NB4 (cell line): ENCODE measurements around the gene SPTAN1.

ENCODE experiments used
- MAX ChIP-seq: IDR thresholded peaks from 2 replicates; pipeline ENCODE4 v1.6.1; 2011; ENCODE audit warnings: low read depth, low read length
- MYC ChIP-seq: IDR thresholded peaks from 2 replicates; pipeline ENCODE4 v1.6.1; 2011; ENCODE audit warnings: low read depth, low read length
- POLR2A ChIP-seq: IDR thresholded peaks from 2 replicates; pipeline ENCODE4 v1.6.1; 2011; ENCODE audit warnings: mild to moderate bottlenecking; ENCODE audit not compliant: insufficient read length; ENCODE audit errors: extremely low read depth
- TF ChIP-seq, protein P1 (sequence below): IDR thresholded peaks from one replicate; pipeline ENCODE4 v1.5.1; 2012; ENCODE audit warnings: low read depth, low read length

- TF ChIP-seq, protein P1, sequence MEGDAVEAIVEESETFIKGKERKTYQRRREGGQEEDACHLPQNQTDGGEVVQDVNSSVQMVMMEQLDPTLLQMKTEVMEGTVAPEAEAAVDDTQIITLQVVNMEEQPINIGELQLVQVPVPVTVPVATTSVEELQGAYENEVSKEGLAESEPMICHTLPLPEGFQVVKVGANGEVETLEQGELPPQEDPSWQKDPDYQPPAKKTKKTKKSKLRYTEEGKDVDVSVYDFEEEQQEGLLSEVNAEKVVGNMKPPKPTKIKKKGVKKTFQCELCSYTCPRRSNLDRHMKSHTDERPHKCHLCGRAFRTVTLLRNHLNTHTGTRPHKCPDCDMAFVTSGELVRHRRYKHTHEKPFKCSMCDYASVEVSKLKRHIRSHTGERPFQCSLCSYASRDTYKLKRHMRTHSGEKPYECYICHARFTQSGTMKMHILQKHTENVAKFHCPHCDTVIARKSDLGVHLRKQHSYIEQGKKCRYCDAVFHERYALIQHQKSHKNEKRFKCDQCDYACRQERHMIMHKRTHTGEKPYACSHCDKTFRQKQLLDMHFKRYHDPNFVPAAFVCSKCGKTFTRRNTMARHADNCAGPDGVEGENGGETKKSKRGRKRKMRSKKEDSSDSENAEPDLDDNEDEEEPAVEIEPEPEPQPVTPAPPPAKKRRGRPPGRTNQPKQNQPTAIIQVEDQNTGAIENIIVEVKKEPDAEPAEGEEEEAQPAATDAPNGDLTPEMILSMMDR = no peak
- TF ChIP-seq MAX (no peak), POLR2A (no peak), MYC (no peak)
Measured at GRCh38 chr9:128626181-128626580, 73.8 kb downstream of the SPTAN1 start.
